ENCODE results near the gene GALNT14.
"Not testable (repeated sequence)": the region's sequence is repeated elsewhere in the genome, so short reads cannot be mapped to it uniquely, and the experiment has no call there.

The GALNT14 gene

DNA sequence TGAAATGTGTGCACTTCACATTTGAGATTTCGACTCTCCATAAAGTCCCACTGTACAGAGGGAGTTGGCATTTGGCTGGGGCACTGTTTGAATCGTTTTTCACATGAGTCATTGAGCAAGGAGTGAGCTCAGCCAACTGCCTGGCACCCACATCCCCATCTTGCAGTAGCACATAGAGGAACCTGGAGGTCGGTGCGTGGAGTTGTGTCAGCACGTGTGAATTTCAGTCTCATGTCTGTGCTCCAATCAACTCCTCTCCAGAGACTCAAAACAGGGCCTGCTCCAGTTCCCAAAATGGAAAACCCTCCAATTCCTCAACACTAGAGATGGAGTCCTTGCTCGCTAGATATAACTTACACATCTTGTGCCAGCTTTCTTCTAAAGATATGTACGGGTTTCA is 204.2 kb downstream of the GALNT14 start:
- no peak for DNase-seq

DNA sequence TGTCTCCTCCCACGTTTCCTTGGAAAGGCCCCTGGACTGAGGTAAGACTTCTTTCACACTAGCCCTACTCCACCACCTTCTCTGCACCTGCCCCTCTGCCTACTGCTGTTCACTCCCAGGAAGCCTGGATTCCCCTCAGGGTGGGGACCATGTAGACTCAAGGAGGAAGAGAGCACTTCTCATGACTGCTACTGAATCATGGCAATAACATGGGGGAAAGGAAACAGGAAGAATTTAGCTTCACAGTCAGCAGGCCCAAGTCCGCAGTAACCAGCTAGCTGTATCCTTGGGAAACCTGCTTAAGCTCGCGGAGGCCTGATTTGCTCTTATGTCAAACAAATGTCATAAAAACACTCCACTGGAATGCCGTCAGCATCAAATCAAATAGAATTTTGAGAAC is 204.7 kb downstream of the GALNT14 start:
- no peak for DNase-seq

DNA sequence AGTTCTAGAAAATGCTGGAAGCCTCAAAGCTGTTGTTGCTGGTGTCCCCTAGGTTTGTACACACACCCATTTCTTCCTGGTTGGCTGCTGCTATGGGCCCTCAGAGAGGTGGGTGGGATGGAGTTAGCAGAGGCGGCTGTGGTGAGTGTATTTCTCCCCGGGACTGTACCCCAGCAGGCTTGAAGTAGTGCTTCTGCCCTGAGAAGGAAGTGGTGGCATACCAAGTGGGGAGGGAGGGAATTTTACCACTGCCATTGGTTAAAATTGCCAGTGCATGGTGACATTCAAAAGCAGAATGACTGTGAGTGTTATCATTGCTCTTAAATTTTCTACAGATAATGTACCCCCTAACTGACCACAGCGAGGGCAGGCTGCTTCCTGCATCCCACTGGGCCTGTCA is 205.4 kb downstream of the GALNT14 start:
- peak in 1 of 2 experiments; percentile 7 for DNase-seq

DNA sequence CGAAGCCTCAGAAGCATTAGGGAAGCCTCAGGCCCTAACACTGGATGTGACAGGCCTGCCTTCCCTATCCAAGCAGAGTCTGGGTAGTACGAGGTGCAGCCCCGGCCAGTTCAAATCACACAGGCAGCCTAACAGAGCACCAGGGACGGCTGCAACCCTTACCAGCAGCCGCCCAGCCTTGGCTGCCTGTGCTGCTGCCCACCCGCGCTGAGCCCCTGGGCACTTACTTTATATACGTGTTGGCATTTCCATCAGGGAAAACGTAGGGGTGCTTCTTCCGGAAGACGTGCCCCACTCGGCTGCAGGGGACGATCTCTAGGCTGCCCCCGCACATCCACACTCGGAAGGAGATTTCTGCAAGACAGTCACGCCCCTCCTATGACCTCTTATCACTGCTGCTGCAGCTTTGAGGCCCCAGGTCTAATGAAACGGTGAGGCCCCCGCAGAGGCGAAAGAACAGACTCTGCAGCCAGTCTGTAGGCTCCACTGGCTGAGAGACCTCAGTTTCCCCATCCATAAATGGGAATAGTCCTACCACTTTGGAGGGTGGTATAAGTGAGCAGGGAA is 206.3 kb downstream of the GALNT14 start:
- DNase-seq: no peak

DNA sequence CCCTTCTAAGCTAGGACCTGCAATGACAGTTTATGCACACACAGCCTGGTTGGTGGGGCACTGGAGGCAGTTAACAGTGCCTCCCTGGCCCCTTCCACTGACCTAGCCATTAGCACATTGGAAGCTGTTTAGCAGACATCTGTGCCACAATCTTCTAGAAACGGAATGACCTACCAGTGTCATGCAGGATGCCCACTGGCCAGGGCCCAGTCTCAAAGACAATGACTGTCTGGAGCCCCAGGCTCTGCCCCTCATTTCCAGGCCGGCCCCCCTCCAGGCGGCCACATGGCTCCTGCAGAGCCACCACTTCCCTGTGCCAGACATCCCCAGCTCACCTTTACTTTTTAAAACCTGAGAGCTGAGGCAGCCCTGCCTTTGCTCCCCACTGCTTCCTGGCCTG is 207.5 kb downstream of the GALNT14 start:
- DNase-seq: no peak

DNA sequence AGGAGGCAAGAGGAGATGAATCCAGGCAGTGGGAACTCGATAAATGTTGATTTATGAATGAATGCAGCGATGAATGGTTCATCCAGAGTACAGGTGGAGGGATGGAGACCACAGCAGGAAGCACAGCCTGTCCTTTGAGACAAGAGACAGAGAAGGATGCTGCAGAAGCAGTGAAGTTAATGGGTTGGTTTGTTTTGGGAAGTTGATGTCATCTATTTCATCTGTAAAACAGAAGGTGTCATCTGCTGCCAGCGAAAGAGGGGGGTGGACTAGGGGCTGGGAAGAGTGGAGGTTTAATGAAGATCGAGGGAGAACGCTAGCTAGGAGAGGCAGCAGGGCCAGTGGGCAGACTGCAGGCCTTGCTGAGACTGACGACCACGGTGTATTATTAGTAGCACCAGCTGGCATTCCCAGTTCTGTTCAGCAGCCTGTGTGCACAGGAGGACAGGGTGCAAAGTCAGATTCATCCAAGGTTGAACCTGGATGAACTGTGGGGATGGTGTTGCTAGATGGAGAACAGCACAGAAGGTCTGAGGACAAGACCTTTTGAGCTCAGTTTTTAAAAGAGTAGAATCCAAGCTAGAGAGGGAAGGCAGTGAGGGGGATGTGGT is 210.7 kb downstream of the GALNT14 start:
- no peak for DNase-seq

DNA sequence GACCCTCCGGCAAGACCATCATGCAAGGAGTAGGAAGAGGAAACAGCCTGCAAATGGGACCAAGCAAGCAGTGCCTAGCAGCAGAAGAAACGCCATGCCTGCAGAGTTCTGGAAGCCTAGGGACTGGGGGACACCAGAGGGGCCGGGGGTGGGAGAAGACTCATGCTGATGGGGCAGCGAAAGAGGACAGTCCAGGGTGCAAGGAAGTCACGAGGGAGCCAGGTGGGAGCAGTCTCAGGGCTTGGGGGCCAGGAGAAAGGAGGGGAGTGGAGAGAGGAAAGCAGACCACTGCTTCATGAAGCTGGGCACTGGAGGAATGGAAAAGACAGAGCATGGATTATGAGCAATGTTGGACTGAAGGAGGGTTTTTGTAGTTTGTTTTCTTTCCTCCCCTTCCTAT is 211.6 kb downstream of the GALNT14 start:
- DNase-seq: no peak

DNA sequence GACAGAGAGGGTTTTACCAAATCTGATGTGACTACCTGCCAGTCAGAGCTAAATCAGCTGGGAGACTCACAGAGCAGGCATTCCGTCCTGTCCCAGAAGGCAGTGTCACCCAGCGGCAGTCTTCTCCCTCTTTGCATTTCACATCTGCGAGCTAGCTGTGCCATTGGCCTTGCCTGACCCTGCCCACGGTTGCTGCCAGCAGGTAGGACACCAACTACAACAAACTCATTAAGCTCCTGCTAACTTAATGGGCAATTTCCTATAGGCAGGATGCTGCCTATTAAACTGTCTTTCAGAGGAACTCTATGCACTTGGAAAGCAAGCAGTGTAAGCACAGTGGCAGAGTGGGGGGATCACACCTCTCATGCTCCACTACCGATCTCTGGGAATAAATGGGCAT is 214.6 kb downstream of the GALNT14 start:
- DNase-seq: no peak

DNA sequence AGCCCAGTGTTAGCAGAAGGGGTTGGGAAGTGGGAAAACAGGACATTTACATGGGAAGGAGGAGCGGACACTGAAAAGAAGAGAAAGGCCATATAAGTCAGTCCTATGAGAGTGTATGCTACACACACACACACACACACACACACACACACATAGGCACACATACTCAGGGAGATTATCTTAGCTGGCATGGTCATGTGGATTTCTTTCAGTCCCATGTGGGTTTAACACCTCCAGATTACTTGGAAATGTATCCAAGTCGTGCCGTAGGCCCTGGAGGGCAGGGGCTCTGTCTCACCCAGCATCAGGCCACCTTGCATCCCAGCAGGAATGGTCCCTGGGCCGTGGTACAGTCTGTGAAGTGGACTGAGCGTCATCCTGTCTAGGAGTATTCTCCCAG is 217.7 kb downstream of the GALNT14 start:
- DNase-seq: no peak

DNA sequence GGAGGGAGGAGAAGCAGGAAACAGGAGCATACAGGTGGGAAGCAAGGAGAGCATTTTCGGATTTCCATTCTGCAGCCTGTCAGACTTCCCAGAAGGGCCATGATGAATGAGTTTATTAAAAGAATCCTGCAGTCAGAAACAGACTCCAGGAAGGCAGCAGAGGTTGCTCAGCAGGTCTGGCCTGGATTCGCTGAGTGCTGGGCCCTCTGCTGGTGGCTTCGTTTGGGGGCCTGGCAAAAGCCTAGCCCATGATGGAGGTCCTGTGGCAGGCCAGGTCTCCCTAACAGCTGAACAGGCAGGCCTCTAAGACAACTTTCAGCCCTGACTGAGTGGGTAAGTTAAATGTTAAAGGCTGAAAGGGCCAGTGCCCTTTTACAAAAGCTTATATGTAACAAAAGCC is 222.8 kb downstream of the GALNT14 start:
- DNase-seq: no peak

DNA sequence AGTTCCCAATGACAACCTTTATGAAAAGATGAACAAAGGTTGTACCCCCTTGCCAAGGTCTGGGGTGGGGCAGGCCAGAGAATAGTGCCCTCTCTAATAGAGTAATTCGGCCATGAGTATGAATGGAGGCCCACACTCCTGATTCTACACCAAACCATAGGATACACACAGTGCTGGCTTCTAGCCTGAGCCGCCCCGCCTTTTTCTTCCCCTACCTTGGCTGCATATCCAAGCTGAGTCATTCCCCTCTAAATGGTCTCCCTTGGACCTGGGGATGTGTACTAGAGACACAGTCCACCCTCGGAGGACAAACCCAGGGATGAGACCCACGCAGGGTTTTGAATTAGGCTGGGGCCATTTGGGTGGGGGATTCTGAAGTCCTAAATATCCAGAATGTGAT is 223.8 kb downstream of the GALNT14 start:
- DNase-seq: no peak

DNA sequence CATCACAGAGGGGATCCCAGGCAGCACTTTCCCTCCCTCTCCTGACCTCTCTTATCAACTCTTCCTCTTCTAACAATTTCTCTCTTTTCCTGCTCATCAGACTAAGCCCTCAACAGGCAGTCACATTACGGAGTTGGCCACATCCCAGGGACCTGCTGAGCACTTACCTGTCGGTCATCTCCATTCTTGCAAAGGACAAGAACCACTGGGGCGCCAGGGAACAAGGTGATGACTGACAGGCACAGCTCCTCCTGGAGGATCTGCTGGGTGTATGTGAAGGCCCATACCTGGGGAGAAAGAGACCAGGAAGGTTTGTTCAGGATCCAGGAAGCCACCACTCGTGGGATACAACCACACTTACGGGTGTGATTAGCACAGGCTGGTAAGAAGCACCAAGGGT is 226.2 kb downstream of the GALNT14 start:
- DNase-seq: no peak

DNA sequence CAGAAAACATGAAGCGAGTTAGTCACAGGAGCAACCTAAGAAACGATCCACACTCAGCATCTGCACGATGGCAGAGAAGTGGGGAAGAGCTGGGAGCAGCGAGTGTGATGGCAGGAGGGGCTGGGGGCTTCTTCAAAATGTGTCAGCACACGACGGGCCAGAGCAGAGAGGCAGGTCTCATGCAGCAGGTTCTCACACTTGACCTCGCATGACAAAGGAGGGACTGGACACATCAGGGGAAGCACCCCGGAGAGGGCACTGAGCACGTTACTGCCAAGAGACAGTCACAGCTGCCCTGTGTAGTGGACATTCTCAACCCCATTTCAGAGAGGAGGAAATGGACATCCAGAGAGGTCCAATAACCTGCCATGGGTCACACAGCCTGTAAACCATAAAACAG is 226.9 kb downstream of the GALNT14 start:
- DNase-seq: no peak

DNA sequence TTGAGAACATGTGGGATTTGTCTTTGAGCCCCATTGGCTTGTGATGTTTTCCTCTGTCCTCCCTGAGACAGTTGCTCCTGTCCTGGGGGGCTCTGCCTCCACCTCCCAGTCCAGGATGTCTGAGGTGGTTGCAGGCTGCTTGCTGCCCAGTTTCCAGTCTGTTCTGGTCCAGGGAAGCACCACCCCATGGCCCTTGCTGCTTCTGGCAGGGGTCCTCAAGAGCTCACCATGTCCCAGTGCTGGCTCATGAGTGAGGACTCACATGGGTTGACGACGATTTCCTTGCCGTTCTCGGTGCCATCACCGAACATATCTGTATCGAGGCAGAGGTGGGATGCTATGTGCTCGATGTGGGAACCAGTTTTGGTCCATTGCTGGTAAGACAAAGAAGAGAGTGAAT is 227.6 kb downstream of the GALNT14 start:
- DNase-seq: no peak

DNA sequence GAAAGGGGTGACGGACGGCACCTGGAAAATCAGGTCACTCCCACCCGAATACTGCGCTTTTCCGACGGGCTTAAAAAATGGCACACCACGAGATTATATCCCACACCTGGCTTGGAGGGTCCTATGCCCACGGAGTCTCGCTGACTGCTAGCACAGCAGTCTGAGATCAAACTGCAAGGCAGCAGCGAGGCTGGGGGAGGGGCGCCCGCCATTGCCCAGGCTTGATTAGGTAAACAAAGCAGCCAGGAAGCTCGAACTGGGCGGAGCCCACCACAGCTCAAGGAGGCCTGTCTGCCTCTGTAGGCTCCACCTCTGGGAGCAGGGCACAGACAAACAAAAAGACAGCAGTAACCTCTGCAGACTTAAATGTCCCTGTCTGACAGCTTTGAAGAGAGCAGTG is 233.8 kb downstream of the GALNT14 start:
- not testable (repeated sequence) for DNase-seq

DNA sequence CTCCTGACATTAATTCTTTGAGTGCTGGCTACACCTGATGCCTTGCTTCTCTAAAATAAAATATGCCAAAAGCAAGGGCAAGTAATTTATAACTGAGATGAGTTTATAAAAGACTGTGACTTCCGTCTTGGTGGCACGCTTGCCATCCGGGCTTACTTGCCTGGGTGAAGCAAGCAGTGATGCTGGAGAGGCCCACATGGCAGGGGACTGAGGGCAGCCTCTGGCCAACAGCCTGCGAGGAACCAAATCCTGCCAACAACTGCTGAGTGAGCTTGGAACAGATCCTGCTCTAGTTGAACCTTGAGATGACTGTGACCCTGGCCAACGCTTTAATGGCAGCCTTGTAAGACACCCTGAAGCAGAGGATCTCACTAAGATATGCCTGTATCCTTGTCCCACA is 234.9 kb downstream of the GALNT14 start:
- DNase-seq: no peak

DNA sequence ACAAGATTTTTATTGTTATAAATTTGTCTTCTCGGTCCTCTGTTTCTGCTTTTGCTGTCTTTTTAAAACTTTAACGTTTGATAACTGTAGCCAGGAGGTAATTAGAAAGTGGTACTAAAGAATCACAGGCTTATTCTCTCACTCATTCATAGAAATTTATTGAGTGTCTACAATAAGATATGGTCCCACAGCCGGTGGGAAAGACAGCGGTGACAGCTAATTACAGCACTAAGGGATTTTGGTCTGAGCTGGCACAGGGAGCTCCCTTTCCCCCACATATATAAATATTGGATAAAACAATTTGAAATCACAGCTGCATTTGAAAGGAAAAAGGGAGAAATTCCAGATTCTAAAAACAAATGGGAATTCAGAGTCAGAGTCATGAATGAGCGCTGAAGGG is 237.9 kb downstream of the GALNT14 start:
- DNase-seq: no peak

DNA sequence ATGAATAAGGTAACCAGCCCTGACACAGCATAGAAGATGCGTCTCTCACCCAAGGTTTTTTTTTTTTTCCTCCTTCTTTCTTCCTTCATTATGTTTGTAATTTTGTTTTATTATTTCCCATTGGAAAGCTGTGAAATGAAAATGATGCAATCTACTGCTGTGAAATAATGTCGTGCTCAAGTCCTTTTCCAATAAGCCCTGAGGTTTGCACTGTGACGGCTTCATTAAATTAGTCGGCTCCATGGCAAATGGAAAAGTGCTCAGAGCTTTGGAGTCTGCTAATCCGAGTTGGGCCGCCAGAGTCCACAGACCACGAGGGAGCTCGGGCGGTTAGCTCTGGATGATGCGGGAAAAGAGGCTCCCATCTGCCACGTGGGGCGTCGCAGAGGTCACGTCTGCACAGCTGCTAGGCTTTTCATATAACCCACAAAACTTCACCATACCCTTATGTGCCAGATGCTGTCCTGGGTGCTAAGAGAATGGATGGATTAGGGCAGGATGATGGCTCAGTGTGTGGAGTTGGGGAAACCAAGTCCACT is 238.7 kb downstream of the GALNT14 start:
- DNase-seq: no peak

DNA sequence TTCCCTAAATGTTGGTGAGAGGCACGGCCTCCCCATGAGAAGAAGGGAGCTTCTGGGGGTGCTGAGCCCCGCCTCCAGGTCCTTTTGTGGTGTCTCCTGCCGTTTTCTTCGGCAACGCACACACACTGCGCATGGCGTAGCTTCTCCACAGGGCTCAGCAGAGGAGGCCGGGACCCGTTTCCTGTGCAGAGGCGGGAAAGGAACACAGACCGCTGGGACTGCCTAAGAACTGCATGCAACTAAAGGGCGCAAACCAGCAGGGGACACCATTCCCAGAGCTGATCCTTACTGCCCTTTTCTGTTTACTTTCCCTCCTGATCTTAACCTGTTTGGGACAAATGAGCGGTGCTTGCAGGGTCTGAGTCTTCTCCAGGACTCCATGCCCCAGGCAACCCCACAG is 240.7 kb downstream of the GALNT14 start:
- DNase-seq: no peak

DNA sequence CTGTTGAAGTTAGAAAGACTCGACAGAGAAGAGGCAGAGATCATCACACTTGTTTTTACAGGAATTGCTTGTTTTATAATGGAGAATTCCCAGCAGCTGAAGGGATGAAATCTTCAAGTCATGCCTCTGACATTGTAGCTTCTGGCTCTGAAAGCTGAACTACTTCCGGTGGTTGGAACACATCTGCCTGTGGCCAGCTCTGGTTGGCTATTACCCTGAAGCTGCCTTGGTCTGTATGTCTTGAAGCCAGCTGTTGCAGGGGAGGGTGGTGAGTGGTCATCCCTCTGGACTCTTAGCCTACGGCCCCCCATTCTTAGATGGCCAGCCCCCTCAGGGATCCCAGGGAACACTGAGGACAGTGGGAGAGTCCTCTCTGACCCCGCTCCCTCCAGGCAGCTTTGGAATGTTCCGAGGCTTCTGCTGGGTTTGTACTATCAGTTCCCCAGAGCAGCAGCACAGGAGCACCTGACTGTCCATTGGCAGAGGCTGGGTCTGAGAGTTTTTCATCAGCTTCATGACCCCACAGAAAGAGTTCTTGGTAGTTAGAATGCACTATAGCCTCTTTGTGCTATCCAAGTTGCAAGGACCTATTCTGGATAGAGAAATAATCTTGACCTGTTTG is 243.6 kb downstream of the GALNT14 start:
- no peak for DNase-seq

DNA sequence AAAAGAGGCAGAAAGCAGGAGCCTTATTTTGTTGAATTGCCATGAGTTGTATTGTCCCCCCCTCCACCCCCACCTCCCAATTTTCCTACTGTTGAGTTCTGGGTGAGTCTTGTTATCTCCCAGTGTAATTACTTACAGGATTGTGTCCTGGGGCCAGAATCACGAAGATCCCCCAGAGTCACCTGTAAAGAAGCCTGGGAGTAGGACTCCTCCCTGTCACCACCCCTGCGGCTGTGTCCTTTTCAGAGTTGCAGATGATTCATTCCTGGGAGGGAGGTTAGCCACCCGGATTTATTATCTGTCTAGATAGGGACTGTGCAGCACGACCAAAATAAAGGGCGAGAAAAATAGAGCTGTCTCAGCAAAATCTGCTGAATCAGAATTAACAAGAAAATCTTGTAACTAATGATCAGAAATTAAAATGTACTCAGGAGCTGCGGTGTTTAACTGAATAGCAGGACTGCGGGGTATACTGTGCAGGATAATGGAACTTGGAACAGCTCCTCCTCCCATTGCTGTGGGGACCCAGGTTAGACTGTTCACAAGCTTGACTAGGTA is 249.3 kb downstream of the GALNT14 start:
- no peak for DNase-seq

DNA sequence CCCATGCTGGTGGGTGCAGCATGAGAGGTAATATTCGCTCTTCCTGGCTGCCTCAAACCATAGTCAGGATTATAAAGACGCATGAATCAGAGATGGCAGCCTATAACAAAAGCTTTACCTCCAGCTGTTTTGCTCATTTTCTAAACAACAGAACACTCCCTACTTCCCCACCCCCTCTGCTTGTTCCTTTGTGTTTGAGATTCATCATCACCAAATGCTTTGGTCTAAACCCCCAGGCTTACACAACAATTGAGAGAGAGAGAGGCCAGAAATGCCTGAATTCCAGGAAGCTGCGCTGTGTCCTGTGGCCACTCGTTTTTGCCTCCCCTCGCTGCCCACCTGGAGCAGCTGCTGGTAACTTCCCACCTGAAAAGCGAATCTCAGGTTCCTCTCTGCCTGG is 252.2 kb downstream of the GALNT14 start:
- DNase-seq: no peak

DNA sequence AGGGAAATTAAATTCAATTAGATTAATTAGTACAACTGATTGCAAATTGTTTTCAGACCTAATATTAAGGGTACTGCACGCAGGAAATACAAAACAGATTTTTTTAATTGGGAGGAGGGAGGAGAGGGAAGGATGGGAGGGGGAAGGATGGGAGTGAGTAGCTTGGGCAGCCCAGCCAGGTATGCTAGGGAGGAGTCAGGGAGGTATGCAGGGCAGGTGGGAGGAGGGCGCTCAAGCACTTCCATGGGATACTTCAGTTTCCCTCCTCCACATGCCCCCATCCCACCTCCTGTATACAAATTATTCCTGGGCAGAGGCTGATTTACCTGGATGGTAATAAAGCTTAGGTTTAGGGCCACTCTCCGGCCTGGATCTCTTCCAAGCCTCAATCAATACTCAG is 254.4 kb downstream of the GALNT14 start:
- DNase-seq: no peak

DNA sequence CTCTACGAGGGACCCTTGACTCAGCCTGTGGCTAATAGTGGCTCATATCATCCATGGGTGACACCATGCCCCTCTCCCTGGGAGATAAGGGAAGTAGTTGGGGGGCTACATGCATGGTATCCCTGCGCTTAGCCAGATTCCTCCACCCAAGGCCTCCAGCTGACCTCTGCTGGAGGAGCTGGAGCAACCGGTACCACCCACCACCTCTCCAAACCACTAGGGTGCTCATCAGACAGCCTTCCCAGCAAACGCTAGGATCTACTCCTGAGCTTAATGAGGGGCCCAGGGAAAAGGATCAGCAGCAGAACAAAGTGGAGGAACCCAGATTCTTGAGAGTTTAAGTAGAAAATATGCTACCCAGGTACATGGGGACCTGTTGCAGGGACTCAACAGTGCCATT is 255.1 kb downstream of the GALNT14 start:
- no peak for DNase-seq
